GM23338 (cell line): ENCODE data around the gene HAP1. TPM values are rescaled to one million over a fixed set of nuclear protein-coding genes. Genes with fewer than 3 reads are reported as not detected.

Experiments
- ATAC-seq: fragments of 200-7000 bp; cut with Tn5 transposase; 3 replicates; pipeline ENCODE4 v1.9.1; 2020
- DNase-seq: peaks from one replicate; pipeline ENCODE4 v3.0.0-alpha.2; 2015; ENCODE audit warnings: low spot score
- H2AFZ ChIP-seq: fragments of 200-600 bp; sonication (generic); 2 replicates; pipeline ENCODE4 v1.8.0; 2016; ENCODE audit warnings: antibody characterized with exemption, mild to moderate bottlenecking, moderate library complexity
- H3F3A ChIP-seq: fragments of 200-600 bp; sonication (generic); replicated peaks from 2 replicates; pipeline ENCODE4 v1.8.0; 2017; ENCODE audit warnings: antibody characterized with exemption, mixed run types, low read depth
- H3K27ac ChIP-seq: fragments of 200-600 bp; sonication (generic); 2 replicates; pipeline ENCODE4 v1.6.1; 2016; ENCODE audit warnings: low read depth
- H3K27me3 ChIP-seq: fragments of 200-600 bp; sonication (generic); 2 replicates; pipeline ENCODE4 v1.8.0; 2016; ENCODE audit warnings: mild to moderate bottlenecking, mixed run types, moderate library complexity; ENCODE audit not compliant: insufficient read depth
- H3K36me3 ChIP-seq: fragments of 200-600 bp; sonication (generic); 2 replicates; pipeline ENCODE4 v1.8.0; 2016; ENCODE audit warnings: mild to moderate bottlenecking; ENCODE audit not compliant: insufficient read depth
- H3K4me1 ChIP-seq: fragments of 200-600 bp; sonication (generic); 2 replicates; pipeline ENCODE4 v1.8.0; 2016; ENCODE audit warnings: mild to moderate bottlenecking, moderate library complexity; ENCODE audit not compliant: insufficient read depth
- H3K4me2 ChIP-seq: fragments of 200-600 bp; sonication (generic); 2 replicates; pipeline ENCODE4 v1.7.1; 2017; ENCODE audit warnings: mixed run types
- H3K4me3 ChIP-seq: fragments of 200-600 bp; sonication (generic); 2 replicates; pipeline ENCODE4 v1.6.1; 2016; ENCODE audit warnings: mixed run types
- H3K79me2 ChIP-seq: fragments of 200-600 bp; sonication (generic); replicated peaks from 2 replicates; pipeline ENCODE4 v1.8.0; 2017; ENCODE audit warnings: mild to moderate bottlenecking; ENCODE audit not compliant: insufficient read depth
- H3K9me2 ChIP-seq: fragments of 200-600 bp; sonication (generic); 2 replicates; pipeline ENCODE4 v1.8.0; 2017; ENCODE audit not compliant: insufficient read depth
- H4K20me1 ChIP-seq: fragments of 200-600 bp; sonication (generic); replicated peaks from 2 replicates; pipeline ENCODE4 v1.8.0; 2017; ENCODE audit warnings: mild to moderate bottlenecking; ENCODE audit not compliant: insufficient read depth
- H3K27ac Mint-ChIP-seq: 2 replicates; pipeline ENCODE4 v1.8.0; 2020; ENCODE audit warnings: inconsistent platforms, mild to moderate bottlenecking, moderate library complexity, mixed read lengths
- H3K27me3 Mint-ChIP-seq: 3 replicates; pipeline ENCODE4 v1.8.0; 2022; ENCODE audit warnings: low read depth, mild to moderate bottlenecking, moderate library complexity, mixed read lengths, inconsistent platforms; ENCODE audit not compliant: insufficient read depth, poor library complexity
- H3K36me3 Mint-ChIP-seq: 3 replicates; pipeline ENCODE4 v1.8.0; 2021; ENCODE audit warnings: low read depth, mild to moderate bottlenecking, inconsistent platforms, moderate library complexity, mixed read lengths
- H3K4me1 Mint-ChIP-seq: 3 replicates; pipeline ENCODE4 v1.8.0; 2020; ENCODE audit warnings: mild to moderate bottlenecking, inconsistent platforms, mixed read lengths
- H3K4me3 Mint-ChIP-seq: 3 replicates; pipeline ENCODE4 v1.8.0; 2021; ENCODE audit warnings: moderate library complexity, mild to moderate bottlenecking, inconsistent platforms, mixed read lengths
- H3K9me3 Mint-ChIP-seq: 3 replicates; pipeline ENCODE4 v1.8.0; 2020; ENCODE audit warnings: moderate library complexity, mild to moderate bottlenecking, inconsistent platforms, mixed read lengths
- CREB1 ChIP-seq: fragments of 250-450 bp; sonication (Bioruptor Pico); IDR thresholded peaks from 2 replicates; pipeline ENCODE4 v1.5.0; 2020; ENCODE audit warnings: low read depth, mild to moderate bottlenecking, moderate library complexity
- EZH2phosphoT487 ChIP-seq: fragments of 200-600 bp; sonication (generic); IDR thresholded peaks from one replicate; pipeline ENCODE4 v1.8.1; 2018; ENCODE audit warnings: antibody characterized with exemption; ENCODE audit not compliant: unreplicated experiment
- JUNB ChIP-seq: IDR thresholded peaks from one replicate; pipeline ENCODE4 v1.6.1; 2016; ENCODE audit warnings: antibody characterized with exemption; ENCODE audit not compliant: unreplicated experiment
- NANOG ChIP-seq: IDR thresholded peaks from 2 replicates; pipeline ENCODE4 v1.6.1; 2016; ENCODE audit warnings: antibody characterized with exemption, borderline replicate concordance
- STAT1 ChIP-seq: IDR thresholded peaks from one replicate; pipeline ENCODE4 v1.6.1; 2016; ENCODE audit warnings: antibody characterized with exemption; ENCODE audit not compliant: unreplicated experiment
- ZNF331 ChIP-seq: fragments of 250-450 bp; sonication (Bioruptor Pico); IDR thresholded peaks from 2 replicates; pipeline ENCODE4 v1.5.0; 2020; ENCODE audit warnings: low read depth, mild to moderate bottlenecking, moderate library complexity
- ZNF462 ChIP-seq: fragments of 250-450 bp; sonication (Bioruptor Pico); IDR thresholded peaks from 2 replicates; pipeline ENCODE4 v1.5.0; 2020; ENCODE audit warnings: mild to moderate bottlenecking, moderate library complexity
- polyA plus RNA-seq: library from polyadenylated mRNA; unstranded; fragments of >200 nt; fragmentation: Nextera tagmentation; extraction: Ambion mirVana; gene quantifications from 2 replicates; pipeline ENCODE4 v1.2.1, GENCODE V29; 2016
- total RNA-seq: library from RNA; depleted of rRNA; stranded (reverse); fragments of >200 nt; shearing (Covaris generic); gene quantifications from 2 replicates; pipeline ENCODE4 v1.2.3, GENCODE V29; 2014
- TF ChIP-seq, protein P1 (sequence below), 2 experiments: fragments of 200-600 bp in 1 of 2; sonication (generic) in 1 of 2; conservative IDR thresholded peaks; 2 replicates each; pipeline versions ENCODE4 v1.5.1 to v1.6.1; 2016 to 2017; ENCODE audit warnings: antibody characterized with exemption in 2 of 2, low read depth in 2 of 2, mild to moderate bottlenecking in 2 of 2, moderate library complexity in 1 of 2
- TF ChIP-seq, protein P2 (sequence below): IDR thresholded peaks from one replicate; pipeline ENCODE4 v1.6.1; 2018; ENCODE audit warnings: antibody characterized with exemption; ENCODE audit not compliant: unreplicated experiment
- TF ChIP-seq, protein P3 (sequence below): IDR thresholded peaks from 2 replicates; pipeline ENCODE4 v1.6.1; 2016; ENCODE audit warnings: antibody characterized with exemption

Gene HAP1
- total and polyA plus RNA-seq, 2 experiments from 2014 or later: 1.6 to 2.2 TPM

DNA sequence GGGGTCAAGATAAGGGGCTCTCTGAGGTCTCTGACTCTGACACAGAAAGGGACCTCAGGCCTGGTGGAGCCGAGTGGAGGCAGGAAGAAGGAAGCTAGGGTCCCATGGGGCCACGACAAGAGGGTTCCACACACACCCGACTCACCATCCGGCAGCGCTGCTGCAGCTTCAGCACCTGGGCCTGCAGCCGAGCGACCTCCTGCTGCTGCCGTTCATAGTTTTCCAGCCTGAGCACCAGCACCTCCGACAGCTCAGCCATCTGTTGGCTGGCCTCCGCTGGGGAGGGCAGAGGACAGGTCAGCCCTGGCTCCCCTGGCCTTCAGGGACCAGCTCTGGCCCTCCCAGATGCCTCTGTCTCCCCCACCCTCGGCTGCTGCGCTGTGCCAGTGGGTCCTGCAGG, 6.4 kb downstream of the HAP1 start:
- Histone ChIP-seq H3F3A (no peaks in the 10 kb centered on the region), H3K4me1 (no peaks in the 10 kb centered on the region), H3K4me3 (no peak overlapping the region), H2AFZ (no peak overlapping the region), H3K79me2 (no peaks in the 10 kb centered on the region), H4K20me1 (no peaks in the 10 kb centered on the region), H3K27me3 (peaks cover 20% of the 10 kb centered on the region), H3K4me2 (no peak overlapping the region), H3K9me2 (no peaks in the 10 kb centered on the region), H3K36me3 (no peaks in the 10 kb centered on the region), H3K27ac (no peak overlapping the region)
- no peak overlapping the region for H3K27ac Mint-ChIP-seq
- no peak overlapping the region for H3K4me3 Mint-ChIP-seq
- H3K27me3 Mint-ChIP-seq: peaks cover 39% of the 10 kb centered on the region
- peaks cover 18% of the 10 kb centered on the region for H3K4me1 Mint-ChIP-seq
- DNase-seq (no peak), ATAC-seq (no peak)
- H3K9me3 Mint-ChIP-seq: no peaks in the 10 kb centered on the region
- no peak for TF ChIP-seq ZNF331
- no peak for TF ChIP-seq CREB1
- no peaks in the 10 kb centered on the region; the same call in 2 of the 3 replicates for H3K36me3 Mint-ChIP-seq

DNA sequence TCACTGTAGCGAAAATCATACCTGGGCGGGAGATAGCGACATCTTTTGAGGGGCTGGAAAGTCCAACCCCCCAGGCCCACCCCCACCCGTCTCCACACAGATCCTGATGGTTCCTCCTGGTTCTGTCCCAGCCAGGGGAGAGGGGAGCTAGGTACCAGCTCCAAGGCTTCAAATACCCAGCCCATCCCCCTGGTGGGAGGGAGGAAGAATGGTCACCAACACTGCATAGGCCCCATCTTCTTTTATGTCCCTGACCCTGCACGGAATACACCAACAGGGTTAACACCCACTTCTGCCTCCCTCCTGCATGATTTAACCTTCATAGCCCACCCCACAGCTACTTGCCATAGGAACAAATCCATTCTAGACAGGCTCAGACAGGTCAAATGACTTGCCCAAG, 9.3 kb downstream of the HAP1 start:
- Histone ChIP-seq H3K4me2 (no peak overlapping the region), H2AFZ (no peak overlapping the region), H3K9me2 (no peaks in the 10 kb centered on the region), H3K36me3 (no peaks in the 10 kb centered on the region), H3K27me3 (no peaks in the 10 kb centered on the region), H3K4me1 (no peaks in the 10 kb centered on the region), H3K27ac (no peak overlapping the region), H3K4me3 (no peak overlapping the region), H3F3A (no peaks in the 10 kb centered on the region), H3K79me2 (no peaks in the 10 kb centered on the region), H4K20me1 (no peaks in the 10 kb centered on the region)
- Mint-ChIP-seq H3K27me3 (peaks cover 21% of the 10 kb centered on the region), H3K36me3 (no peaks in the 10 kb centered on the region; the same call in 2 of the 3 replicates), H3K4me1 (peaks cover 13% of the 10 kb centered on the region), H3K4me3 (no peak overlapping the region; the same call in 2 of the 3 replicates), H3K27ac (no peak overlapping the region), H3K9me3 (peaks cover 3% of the 10 kb centered on the region; the same call in 1 of the 3 replicates)
- DNase-seq (no peak), ATAC-seq (peak; percentile 24; the same call in 2 of the 3 replicates)
- TF ChIP-seq, protein P1, sequence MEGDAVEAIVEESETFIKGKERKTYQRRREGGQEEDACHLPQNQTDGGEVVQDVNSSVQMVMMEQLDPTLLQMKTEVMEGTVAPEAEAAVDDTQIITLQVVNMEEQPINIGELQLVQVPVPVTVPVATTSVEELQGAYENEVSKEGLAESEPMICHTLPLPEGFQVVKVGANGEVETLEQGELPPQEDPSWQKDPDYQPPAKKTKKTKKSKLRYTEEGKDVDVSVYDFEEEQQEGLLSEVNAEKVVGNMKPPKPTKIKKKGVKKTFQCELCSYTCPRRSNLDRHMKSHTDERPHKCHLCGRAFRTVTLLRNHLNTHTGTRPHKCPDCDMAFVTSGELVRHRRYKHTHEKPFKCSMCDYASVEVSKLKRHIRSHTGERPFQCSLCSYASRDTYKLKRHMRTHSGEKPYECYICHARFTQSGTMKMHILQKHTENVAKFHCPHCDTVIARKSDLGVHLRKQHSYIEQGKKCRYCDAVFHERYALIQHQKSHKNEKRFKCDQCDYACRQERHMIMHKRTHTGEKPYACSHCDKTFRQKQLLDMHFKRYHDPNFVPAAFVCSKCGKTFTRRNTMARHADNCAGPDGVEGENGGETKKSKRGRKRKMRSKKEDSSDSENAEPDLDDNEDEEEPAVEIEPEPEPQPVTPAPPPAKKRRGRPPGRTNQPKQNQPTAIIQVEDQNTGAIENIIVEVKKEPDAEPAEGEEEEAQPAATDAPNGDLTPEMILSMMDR (conservative IDR thresholded peaks at IDR 0.05; ENCODE audit: low read depth in 2 of 2): no peak
- TF ChIP-seq JUNB (no peak), CREB1 (no peak), ZNF331 (no peak), EZH2phosphoT487 (no peak), NANOG (no peak), ZNF462 (no peak), STAT1 (no peak)
- TF ChIP-seq, protein P2, sequence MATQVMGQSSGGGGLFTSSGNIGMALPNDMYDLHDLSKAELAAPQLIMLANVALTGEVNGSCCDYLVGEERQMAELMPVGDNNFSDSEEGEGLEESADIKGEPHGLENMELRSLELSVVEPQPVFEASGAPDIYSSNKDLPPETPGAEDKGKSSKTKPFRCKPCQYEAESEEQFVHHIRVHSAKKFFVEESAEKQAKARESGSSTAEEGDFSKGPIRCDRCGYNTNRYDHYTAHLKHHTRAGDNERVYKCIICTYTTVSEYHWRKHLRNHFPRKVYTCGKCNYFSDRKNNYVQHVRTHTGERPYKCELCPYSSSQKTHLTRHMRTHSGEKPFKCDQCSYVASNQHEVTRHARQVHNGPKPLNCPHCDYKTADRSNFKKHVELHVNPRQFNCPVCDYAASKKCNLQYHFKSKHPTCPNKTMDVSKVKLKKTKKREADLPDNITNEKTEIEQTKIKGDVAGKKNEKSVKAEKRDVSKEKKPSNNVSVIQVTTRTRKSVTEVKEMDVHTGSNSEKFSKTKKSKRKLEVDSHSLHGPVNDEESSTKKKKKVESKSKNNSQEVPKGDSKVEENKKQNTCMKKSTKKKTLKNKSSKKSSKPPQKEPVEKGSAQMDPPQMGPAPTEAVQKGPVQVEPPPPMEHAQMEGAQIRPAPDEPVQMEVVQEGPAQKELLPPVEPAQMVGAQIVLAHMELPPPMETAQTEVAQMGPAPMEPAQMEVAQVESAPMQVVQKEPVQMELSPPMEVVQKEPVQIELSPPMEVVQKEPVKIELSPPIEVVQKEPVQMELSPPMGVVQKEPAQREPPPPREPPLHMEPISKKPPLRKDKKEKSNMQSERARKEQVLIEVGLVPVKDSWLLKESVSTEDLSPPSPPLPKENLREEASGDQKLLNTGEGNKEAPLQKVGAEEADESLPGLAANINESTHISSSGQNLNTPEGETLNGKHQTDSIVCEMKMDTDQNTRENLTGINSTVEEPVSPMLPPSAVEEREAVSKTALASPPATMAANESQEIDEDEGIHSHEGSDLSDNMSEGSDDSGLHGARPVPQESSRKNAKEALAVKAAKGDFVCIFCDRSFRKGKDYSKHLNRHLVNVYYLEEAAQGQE: no peak
- TF ChIP-seq, protein P3, sequence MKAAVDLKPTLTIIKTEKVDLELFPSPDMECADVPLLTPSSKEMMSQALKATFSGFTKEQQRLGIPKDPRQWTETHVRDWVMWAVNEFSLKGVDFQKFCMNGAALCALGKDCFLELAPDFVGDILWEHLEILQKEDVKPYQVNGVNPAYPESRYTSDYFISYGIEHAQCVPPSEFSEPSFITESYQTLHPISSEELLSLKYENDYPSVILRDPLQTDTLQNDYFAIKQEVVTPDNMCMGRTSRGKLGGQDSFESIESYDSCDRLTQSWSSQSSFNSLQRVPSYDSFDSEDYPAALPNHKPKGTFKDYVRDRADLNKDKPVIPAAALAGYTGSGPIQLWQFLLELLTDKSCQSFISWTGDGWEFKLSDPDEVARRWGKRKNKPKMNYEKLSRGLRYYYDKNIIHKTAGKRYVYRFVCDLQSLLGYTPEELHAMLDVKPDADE: no peak
